ENCODE results near the gene PCDHA10.

DNA sequence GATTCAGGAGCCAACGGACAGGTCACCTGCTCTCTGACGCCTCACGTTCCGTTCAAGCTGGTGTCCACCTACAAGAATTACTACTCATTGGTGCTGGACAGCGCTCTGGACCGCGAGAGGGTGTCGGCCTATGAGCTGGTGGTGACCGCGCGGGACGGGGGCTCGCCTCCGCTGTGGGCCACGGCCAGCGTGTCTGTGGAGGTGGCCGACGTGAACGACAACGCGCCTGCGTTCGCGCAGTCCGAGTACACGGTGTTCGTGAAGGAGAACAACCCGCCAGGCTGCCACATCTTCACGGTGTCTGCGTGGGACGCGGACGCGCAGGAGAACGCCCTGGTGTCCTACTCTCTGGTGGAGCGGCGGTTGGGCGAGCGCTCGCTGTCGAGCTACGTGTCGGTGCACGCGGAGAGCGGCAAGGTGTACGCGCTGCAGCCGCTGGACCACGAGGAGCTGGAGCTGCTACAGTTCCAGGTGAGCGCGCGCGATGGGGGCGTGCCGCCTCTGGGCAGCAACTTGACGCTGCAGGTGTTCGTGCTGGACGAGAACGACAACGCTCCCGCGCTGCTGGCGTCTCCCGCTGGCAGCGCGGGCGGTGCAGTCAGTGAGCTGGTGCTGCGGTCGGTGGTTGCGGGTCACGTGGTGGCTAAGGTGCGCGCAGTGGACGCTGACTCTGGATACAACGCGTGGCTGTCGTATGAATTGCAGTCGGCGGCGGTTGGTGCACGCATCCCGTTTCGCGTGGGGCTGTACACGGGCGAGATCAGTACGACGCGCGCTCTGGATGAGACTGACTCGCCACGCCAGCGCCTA is 1.7 kb downstream of the PCDHA10 start:
- no peak for TF ChIP-seq CTCF (IDR thresholded peaks at IDR 0.05)
- no peak for TF ChIP-seq EP300 (IDR thresholded peaks at IDR 0.05)
- no peak for TF ChIP-seq POLR2A (IDR thresholded peaks at IDR 0.05)

All from suprapubic skin (tissue), 3 donors.